ENCODE data around the gene ODF4.
"Not testable (repeated sequence)": the region's sequence is repeated elsewhere in the genome, so short reads cannot be mapped to it uniquely, and the experiment has no call there.

The ODF4 gene

DNA sequence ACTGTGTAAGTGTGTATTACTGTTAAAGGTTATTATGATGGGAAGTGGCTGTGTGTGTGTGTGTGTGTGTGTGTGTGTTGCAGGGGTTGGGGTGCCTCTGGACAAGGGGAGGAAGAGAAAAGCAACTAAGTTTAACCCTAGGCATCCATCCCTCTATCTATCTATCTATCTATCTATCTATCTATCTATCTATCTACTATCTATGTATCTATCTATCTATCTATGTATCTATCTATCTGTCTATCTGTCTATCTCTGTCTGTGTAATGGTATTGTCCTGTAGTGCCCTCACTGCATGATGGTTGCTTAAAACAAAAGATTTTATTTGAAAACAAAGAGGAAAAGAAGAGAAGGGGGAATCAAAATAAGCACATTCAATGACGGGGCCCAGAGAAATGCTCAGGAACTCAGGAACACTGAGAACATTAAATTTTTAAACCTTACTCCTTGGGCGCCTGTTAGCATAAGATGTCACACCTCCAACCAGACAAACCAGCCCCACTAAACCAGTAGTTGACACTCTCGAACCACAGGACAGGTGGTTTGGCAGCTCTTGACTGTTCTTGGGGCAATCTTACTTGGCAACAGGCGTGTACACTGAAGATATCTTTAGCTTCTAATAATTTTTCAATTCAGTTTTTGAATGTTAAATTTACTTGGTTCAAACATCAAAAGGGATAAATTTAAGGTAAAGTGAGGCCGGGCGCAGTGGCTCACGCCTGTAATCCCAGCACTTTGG is 48.4 kb downstream of the ODF4 start:
- no peak overlapping the region for H3K4me3 Mint-ChIP-seq
- DNase-seq, result no peak

DNA sequence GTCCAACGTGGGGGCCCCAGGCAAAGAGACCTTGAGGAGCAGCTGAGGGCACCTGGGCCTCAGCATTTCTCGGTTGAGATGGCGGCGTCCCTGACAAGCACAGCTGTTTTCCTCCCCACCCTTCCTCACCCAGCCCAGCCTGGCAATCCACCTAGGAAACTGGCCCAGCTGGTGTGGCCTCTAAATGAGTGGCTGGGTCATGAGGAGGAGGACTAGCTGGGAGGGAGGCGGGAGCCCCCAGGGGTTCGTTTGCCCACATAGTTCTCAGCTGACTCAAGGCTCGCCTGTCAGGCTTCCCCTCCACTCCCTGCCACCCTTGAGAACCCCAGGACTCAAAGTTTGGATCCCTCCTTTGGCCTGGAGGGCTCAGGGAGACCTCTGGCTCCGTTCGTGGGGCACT is 52.1 kb downstream of the ODF4 start:
- no peak for ATAC-seq
- no peak for DNase-seq
- Mint-ChIP-seq H3K4me3 (no peak overlapping the region), H3K36me3 (ENCODE audit: low read depth) (no peaks in the 10 kb centered on the region), H3K27me3 (peaks cover 6% of the 10 kb centered on the region), H3K9me3 (no peaks in the 10 kb centered on the region), H3K27ac (no peak overlapping the region), H3K4me1 (peaks cover 9% of the 10 kb centered on the region)

More for the DNA sequence above, 48.4 kb downstream of the ODF4 start:
- no peak for ATAC-seq
- H3K27ac Mint-ChIP-seq, result no peak overlapping the region
- H3K27me3 Mint-ChIP-seq, result no peaks in the 10 kb centered on the region
- H3K9me3 Mint-ChIP-seq, result no peaks in the 10 kb centered on the region
- H3K36me3 Mint-ChIP-seq (ENCODE audit: low read depth), result peaks cover under 1% of the 10 kb centered on the region
- peaks cover 15% of the 10 kb centered on the region for H3K4me1 Mint-ChIP-seq

DNA sequence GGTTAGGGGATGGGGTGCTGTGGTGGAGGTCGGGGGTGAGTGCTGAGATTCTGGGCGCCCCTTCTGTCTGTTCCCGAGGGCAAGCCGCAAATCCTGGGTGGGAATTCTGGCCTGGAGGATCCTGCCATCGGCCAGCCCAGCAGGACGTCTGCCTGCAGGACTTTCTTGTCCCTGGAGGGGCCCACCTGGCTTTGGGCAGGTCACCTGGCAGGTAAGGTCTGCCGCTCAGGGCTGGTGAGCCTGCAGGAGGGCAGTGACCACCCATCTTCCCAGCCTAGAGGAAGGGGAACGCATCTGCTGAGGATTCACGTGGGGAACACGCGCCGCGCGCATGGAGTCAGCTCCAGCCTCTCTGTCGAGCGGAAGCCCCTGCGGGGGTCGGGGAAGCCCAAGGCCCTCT is 52.6 kb downstream of the ODF4 start:
- peaks cover 6% of the 10 kb centered on the region for H3K27me3 Mint-ChIP-seq
- H3K4me1 Mint-ChIP-seq, result peaks cover 9% of the 10 kb centered on the region
- no peak overlapping the region for H3K27ac Mint-ChIP-seq
- no peak for ATAC-seq
- no peak for DNase-seq
- no peaks in the 10 kb centered on the region for H3K36me3 Mint-ChIP-seq (ENCODE audit: low read depth)
- no peaks in the 10 kb centered on the region for H3K9me3 Mint-ChIP-seq
- no peak overlapping the region for H3K4me3 Mint-ChIP-seq

DNA sequence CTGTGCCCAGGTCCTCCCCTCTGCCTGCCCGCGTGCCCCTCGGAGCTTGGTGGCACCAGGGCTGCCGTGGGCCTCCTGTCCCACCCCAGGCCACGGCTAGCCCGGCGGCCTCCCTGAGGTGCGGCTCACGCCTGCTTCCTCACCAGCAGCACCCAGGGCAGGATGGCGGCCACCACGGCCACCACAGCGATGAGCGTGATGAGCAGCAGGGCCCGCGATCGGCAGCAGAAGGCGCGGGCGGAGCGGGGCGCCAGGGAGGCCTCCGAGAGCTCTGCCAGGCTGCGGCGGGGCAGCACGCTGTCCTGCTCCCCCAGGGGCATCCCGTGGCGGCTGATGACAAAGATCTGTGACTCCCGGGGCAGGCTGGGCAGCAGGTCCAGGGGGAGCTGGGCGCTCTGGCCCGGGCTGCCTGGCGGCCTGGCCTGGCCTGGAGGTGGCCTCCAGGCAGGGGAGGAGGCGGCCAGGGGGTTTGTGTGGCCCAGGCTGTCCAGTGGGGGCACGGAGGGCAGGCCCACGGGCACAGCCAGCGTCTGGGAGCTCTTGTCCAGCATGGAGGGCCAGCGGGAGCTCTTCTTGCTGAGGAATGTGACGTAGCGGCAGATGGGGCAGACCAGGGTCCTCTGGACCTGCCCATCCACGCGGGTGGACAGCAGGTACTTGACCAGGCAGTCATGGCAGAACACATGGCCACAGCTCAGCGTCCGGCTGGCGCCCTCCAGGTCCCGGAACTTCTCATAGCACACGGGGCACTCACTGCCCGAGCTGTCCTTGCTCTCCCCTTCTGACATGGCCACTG is 53.2 kb downstream of the ODF4 start:
- ATAC-seq (no peak), DNase-seq (no peak)
- H3K27ac Mint-ChIP-seq, result no peak overlapping the region
- H3K4me1 Mint-ChIP-seq, result peaks cover 9% of the 10 kb centered on the region
- H3K27me3 Mint-ChIP-seq, result peaks cover 6% of the 10 kb centered on the region
- no peak overlapping the region for H3K4me3 Mint-ChIP-seq
- no peaks in the 10 kb centered on the region for H3K9me3 Mint-ChIP-seq
- no peaks in the 10 kb centered on the region for H3K36me3 Mint-ChIP-seq (ENCODE audit: low read depth)

DNA sequence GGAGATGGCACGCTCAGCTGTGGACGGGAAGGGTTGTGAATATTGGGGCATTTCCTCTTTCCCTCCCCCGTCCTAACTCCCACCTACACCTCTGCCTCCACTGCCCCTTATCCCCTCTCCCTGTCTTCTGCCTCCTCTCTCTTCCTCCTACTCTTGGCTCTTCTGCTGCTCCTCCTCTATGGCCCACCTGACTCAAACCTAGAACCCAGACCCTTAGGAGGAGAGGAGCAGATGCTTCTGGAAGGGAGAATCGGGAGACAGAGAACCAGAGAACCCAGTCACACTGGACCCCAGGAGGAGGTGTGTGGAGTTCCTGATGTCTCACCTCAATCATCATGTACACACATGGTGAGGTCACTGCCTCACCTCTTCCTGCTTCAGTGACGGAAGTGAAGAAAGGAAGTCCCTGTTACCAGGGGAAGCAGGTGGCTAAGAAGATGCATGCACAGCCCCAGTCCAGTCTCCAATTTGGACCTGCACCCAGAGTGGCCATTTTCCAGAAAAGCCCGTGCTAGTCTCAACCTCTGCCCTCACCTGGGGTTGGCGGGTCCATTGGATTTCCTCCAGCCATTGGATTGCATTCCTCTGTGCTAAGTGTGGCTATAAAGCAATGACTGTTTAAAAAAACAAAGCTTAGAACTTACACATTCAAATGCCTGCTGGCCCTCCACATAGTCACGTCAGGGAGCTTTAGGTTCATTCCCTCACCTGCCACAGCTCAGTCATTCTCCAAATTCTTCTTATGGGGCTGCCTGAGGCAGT is 54.0 kb downstream of the ODF4 start:
- Mint-ChIP-seq H3K4me3 (no peak overlapping the region), H3K4me1 (peaks cover 9% of the 10 kb centered on the region), H3K27ac (peak overlapping the region; percentile 80), H3K36me3 (ENCODE audit: low read depth) (no peaks in the 10 kb centered on the region), H3K27me3 (peaks cover 11% of the 10 kb centered on the region), H3K9me3 (no peaks in the 10 kb centered on the region)
- DNase-seq, result peak; percentile 17
- ATAC-seq, result peak; percentile 81

DNA sequence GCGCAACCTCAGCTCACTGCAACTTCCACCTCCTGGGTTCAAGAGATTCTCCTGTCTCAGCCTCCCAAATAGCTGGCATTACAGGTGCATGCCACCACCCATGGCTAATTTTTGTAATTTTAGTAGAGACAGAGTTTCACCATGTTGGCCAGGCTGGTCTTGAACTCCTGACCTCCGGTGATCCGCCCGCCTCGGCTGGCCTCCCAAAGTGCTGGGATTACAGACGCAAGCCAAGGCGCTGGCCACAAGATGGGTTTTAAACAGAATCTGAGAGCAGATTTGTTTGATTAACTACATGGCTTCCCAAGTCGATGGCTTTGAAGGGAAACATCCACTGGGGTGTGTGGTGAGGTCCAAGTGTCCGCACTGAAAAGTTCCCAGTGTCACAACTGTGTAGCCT is 54.9 kb downstream of the ODF4 start:
- not testable (repeated sequence) for H3K36me3 Mint-ChIP-seq (ENCODE audit: low read depth); H3K27ac Mint-ChIP-seq; H3K9me3 Mint-ChIP-seq; H3K4me1 Mint-ChIP-seq; DNase-seq; ATAC-seq; H3K4me3 Mint-ChIP-seq
- peaks cover 11% of the 10 kb centered on the region for H3K27me3 Mint-ChIP-seq

Data from activated naive CD8-positive, alpha-beta T cell treated with anti-CD3 and anti-CD28 coated beads, Interleukin-2, amount 50 U/mL, for 24 hours (primary cell).